ENCODE measurements around the gene DPPA2.

DPPA2 gene

DNA sequence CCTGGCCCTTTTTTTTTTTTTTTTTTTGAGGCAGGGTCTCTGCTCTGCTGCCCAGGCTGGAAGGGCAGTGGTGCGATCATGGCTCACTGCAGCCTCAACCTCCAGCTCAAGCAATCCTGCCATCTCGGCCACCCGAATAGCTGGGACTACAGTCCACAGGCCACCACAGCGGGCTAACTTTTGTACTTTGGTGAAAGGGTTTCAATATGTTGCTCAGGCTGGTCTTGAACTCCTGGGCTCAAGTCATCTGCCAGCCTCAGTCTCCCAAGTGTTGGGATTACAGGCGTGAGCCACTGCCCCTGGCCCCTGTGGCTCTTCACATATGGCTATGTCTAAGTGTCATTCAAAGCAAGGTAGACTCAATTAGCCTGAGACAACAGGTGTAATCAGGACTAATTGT is 8.8 kb upstream of the DPPA2 start:
- DNase-seq: no peak

GRCh38 chr3:109313061-109313460 is 3.3 kb downstream of the DPPA2 start:
- no peak for DNase-seq

DNA sequence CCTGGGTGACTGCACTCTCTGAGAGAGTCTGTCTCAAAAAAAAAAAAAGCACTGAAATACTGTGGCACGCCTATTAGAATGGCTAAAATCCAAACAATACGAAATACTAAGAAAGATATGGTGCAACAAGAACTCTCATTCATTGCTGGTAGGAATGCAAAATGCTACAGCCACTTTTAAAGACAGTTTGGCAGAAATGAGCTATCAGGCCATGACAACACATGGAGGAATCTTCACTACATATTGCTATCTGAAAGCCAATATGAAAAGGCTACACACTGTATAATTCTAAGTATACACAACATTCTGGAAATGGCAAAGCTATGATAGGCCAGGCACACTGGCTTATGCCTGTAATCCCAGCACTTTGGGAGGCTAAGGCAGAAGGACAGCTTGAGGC is 18.8 kb downstream of the DPPA2 start:
- no peak for DNase-seq

DNA sequence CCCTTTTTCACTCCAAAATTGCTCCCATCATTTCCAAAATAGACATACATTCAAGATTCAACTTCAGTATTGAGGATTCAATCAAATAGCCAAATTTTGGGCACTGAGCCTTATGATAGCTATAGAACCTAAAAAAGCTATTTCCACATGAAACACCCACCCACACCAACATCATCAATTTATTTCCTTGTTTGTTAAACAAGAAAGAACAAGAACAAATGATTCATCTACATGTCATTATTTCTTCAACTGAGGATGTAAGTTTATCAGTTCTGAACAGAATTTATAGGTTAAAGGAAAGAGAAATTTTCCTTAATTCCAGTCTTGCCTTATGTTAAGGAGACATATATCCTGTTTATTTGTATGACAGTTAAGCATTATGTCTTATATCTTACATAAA is 32.2 kb downstream of the DPPA2 start:
- DNase-seq: no peak

DNA sequence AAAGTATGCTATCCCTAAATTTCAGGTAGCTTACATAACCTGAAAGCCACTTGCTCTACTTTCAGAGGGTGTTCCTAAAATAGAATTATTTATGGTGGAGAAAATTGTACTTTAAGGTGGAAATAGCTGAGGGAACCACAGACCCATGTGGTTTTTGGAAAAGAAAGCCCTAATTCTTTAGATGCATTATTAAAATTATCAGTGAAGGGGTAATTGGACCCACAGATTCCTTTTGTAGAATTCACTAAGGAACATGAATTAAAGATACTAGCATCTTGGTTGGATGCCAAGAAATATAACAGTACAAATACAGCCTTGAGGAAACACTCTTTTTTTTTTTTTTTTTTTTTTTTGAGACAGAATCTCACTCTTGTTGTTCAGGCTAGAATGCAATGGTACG is 37.8 kb downstream of the DPPA2 start:
- no peak for DNase-seq

- DNase-seq: no peak
Observed at GRCh38 chr3:109278141-109278540, 38.2 kb downstream of the DPPA2 start.

DNA sequence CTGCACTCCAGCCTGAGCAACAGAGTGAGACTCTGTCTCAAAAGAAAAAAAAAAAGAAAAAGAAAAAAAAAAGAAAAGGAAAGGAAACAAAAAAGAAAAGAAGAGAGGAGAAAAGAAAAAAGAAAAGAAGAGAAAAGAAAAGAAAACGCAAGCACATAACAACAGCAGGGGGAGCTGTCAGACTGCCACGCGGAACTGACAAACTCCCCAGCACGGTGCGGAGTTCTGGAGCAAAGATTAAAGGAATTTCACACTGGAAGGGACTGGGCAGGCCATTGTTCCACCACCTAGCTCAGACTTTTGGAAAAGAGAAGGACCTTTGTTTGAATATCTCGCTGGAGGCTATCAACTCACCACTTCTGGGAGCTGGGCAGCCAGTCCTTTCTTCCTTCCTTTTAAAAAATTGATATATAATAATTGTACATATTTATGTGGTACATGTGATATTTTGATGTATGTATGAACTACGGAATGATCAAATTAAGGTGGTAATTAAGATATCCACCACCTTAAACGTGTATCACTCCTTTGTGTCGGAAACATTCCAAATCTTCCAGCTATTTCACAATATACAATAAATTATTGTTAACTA is 40.5 kb downstream of the DPPA2 start:
- no peak for DNase-seq

DNA sequence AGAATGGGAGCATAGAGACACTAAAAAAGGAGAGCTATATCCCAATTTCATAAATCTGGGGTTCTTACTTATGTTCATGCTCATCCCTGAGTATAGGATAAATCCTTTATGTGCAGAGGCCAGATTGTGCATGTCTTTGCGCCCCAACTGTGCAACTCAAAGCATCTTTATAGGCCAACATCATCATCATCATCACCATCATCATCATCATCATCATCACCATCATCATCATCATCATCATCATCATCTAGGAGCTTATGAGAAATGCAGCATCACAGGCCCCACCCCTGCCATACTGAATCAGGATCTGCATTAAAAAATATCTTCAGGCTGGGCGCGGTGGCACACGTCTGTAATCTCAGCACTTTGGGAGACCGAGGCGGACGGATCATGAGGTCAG is 45.5 kb downstream of the DPPA2 start:
- DNase-seq: no peak

DNA sequence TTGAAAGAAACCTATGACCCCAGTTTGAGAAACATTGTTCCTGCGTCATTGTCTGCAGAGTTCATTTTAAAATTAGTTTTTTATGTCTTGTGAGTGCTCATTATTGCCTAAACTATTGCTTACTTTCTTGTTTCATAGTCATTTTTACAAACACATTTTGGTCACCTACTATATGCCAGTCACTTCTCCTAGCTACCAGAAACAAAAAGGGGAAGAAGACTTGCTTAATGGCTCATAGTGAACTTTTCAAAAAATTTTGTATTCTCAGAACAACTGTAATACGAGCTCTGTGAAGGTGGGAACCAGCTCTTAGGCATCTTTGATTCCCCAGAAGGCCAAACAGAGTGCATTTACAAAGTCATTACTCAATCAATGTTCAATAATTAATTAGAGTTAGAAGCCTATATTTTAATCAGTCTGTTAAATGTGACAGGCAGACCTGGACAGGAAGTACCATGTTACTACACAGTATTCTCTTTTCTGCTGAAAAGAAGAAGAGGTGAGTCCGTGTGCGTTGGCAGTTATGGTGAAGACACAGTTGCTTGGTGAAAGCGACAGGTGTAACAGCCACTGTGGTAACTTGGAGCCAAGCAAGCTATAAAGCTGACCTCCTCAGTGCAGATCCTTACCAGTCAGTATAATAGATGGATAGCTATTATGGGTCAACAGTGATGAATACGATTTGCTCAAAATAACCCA is 46.6 kb downstream of the DPPA2 start:
- DNase-seq: no peak

DNA sequence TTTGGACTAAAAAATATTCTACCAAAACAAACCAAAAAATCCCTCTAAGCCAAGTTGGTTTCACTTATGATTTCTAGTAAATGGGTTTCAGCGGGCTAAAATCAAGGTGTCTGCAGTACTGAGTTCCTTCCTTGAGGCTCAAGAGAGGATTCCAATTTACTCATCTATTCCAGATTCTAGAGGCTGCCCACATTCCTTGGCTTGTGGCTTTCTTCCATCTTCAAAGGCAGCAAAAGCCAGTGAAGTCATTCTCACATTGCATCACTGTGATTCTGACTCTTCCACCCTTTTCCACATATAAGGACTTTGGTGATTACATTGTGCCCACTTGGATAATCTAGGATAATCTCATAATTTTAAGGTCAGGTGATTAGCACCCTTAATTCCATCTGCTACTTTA is 48.1 kb downstream of the DPPA2 start:
- no peak for DNase-seq

GRCh38 chr3:109265295-109265694 is 51.0 kb downstream of the DPPA2 start:
- no peak for DNase-seq

- no peak for DNase-seq
Observed at GRCh38 chr3:109257269-109257668, 59.0 kb downstream of the DPPA2 start.

- DNase-seq: no peak
Observed at GRCh38 chr3:109254770-109255169, 61.5 kb downstream of the DPPA2 start.

- DNase-seq: no peak
Observed at GRCh38 chr3:109252641-109253040, 63.7 kb downstream of the DPPA2 start.
